Kidney tubule cell (primary cell): ENCODE measurements around the gene GHDC.

ENCODE experiments used
- DNase-seq: peaks from one replicate; pipeline ENCODE4 v3.0.0-alpha.2; 2018; ENCODE audit warnings: low spot score

Gene GHDC

DNA sequence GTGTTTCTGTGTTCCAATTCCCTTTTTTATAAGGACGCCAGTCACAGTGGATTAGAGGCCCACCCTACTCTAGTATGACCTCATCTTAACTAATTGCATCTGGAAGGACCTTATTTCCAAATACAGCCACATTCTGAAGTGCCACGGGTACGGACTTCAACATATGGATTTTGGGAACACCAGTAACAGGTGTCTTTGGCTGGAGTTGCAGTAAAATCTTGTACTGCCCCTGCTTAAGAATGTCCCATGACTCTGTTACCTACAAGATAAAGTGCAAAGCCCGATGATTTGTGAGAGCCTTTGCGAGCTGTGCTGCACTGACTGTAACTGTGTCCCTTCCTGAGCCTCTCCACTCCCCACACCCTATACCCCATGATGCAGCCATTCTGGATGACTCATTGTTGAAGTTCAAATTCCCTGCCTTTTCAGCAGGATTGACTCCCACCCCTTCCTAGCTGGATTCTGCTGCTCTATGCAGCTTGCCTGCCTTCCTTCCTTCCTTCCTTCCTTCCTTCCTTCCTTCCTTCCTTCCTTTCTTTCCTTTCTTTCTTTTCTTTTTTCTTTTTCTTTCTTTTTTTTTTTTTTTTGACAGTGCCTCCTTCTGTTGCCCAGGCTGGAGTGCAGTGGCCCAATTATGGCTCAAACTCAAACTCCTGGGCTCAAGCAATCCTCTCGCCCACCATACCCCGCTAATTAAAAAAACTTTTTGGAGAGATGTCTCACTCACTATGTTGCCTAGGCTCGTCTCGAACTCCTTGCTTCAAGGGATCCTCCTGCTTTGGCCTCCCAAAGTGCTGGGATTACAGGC lies 11.2 kb downstream of the GHDC start:
- peak; percentile 46 for DNase-seq

DNA sequence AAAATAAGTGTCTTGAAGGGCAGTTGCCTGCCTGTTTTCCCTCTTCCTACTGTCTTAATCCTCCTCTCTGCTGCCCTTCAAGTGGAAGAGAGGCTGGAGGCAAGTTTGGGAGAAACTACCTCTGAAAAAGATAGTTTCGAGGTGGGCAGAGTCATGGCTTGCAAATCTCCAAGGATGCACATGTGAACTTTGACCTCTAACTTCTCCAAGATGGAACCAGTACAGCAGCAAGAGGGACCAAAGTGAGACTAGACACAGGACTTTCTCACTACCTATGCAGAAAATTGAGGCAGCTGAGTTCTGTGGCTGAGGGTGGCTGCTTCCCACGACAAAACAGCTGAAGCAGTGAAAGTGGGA lies 12.5 kb downstream of the GHDC start:
- no peak for DNase-seq

GRCh38 chr17:42180922-42181850 lies 13.1 kb downstream of the GHDC start, which contains the start of gene KCNH4:
Gene KCNH4, minus strand, starts transcription at chr17:42181142. Its CDS starts 197 bp downstream, at chr17:42180945.
- DNase-seq, result peak; percentile 65

DNA sequence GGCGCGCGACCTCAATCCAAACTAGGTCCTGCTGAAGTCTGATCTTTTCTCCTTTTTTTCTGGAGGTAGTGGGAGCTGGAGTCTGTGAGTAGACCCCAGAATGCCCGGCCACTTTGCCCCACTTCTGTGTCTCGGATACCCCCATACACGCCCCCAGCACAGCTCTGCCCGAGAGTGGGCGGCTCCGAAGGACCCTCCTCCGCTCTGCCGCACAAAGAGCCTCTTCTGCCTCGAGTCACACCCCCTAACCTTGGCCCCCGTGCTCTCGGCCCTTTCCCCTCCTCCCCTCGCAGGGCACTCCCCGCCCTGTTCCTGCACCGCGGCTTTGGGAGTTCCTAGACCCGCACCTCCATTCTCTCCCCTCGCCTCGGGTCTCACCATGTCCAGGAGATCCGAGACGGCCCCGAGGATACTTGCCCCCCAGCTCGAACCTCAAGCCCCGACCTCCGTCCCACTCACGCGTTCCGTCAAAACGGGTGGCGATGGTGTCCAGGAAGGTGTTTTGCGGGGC lies 13.8 kb downstream of the GHDC start:
- no peak for DNase-seq

DNA sequence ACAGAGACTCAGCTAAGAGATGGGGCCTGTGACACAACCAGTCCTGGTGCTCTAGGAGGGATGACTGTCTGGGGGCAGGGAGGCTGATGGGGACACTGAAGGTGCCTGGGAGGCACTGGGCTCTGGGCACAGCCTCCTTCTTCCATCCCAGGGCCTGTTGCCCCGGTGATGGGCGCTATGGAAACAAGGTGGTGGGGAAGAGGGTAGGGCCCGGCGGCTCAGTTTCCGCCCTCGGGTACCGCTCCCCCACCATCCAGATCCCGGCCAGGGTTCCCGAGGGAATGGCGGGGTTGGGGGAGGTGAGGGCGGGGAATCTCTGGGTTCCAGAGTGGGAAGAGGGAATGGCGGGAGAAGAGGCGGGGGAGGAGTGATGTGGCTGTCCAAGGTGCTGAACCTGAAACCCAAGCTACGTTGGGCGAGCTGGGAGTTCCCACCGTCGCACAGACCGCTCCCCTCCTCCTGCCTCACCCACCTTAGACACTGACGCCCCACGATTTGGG lies 14.3 kb downstream of the GHDC start:
- peak; percentile 20 for DNase-seq

DNA sequence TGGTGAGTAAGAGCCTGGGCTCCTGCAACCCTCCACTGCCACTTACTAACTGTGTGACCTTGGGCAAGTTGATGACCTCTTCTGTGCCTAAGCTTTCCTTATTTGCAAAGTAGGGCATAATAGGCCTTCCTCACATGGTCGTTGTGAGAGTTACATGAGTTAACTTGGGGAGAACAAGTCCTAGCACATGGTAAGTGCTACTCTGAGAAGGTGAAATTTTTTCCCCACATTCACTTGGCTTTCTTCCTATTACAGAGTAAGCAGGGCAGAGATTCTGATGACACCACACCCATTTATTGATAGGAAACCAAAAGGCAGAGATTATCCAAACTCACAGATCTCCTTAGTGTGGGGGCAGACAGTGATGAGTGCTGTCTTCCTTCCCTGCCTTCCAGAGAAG lies 15.0 kb downstream of the GHDC start:
- DNase-seq, result no peak

DNA sequence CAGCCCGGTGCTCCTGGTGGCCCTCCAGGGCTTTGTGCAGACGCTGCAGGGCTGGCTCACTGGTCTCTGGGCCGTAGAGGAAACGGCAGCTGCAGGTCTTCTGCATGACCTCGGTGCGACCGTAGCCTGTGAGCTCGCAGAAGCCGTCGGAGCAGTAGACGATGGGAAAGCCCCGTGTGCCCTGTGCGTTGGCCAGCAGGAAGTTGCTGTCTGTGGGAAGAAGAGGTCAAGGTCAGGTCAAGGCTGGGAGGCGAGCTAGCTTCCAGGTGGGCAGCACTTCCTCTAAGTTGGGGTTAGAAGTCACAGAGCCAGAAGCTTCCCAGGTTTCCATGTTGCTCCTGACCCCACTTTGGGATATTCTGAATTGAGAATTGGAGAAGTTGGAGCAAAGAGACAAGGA lies 15.5 kb downstream of the GHDC start:
- no peak for DNase-seq

DNA sequence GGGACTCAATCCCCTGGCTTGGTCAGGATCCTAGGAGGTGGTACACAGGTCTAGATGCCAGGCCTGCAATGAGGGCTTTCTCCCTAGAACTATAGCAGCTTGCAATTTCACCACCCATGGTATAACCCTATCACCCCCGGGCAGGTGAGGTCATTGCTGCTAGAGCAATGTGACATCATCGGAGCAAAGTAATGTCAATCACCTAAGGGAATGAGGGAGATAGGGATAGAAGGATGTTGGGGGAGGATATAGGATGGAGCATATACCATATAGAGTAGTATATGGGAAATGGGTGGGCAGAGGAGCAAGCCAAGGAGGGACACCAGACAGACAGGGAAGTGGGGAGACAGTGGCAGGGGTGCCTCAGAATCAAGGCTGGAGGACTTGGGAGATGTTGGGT lies 16.6 kb downstream of the GHDC start:
- DNase-seq, result no peak

DNA sequence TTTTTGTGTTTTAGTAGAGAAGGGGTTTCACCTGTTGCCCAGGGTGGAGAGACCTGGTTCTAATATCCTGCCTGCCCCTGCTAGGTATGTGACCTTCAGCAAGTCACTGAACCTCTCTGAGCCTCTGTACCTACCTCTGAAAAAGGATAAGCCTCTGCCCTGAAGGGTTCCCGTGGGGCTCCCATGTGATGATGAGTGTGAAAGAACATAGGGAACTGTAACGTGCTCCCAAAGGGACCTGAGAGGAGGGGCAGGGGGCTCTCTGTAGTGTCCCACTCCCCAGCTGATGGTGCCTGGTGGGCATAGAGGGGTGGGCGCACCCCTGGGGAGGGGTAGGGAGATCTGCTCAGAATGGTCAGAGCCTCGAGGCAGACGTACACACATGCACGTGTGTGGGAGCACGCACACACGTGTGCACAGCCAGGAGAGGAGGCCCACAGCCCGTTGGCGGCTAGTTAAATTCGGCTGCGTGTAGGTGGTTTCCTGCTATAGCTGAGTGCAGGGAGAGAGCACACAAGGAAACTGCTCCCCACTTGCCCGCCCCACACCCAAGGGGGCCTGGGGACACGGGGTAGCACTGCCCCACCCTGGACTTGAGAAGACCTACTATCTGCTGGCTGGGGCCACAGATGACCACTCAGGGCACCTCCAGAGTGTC lies 20.0 kb downstream of the GHDC start:
- no peak for DNase-seq

DNA sequence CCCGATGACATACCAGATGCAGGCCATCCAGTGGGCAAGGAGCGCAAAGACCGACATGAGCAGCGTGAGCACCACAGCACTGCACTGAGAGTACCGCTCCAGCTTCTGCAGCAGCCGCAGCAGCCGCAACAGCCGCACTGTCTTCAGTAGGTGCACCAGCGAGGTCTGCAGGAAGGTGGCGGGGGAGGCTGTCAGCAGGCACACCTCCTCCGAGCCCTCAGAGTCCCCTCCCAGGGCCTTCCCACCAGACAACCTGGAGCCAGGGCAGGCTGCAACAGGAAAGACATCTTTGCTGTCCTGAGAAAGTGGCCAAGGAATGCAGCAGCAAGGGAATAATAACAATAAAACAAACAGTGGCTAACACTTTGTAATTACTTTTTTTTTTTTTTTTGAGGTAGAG lies 22.5 kb downstream of the GHDC start:
- no peak for DNase-seq

DNA sequence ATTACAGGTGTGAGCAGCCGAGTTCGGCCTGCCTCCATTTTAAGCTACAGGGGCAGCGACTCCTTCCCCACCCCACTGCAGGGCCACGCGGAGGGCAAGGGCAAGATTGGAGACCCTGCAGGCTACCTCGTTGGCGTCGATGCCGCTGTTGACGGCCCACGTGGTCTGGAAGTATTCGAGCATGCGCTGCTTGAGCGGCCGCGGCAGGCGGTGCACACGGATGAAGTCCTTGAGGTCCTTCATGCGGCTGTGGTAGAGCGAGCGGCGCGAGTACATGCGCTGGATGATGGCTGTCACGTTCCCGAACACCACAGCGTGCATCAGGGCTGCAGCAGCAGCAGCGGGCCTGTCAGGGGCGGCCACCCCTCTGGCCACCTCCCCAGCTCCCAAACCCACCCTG lies 24.9 kb downstream of the GHDC start:
- no peak for DNase-seq

DNA sequence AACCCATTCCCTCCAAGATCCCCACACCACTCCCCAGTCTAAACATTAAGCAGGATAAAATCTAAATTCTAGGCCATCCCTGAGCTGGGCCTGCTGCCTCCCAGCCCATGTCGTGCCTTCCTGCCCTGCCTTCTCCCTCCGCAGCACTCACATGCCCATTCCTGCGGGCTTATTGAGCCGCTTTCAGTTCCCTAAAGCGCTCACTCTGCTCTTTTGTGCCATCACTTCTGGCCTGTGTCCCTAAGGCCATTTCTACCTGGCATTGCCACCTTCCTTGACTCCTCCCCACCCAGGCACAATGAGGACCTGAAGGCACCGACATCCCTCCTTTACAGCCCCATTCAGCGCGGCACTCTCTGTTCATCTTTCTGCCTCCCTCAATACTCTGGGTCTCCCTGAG lies 26.5 kb downstream of the GHDC start:
- DNase-seq, result no peak

- no peak for DNase-seq
These were observed 28.0 kb downstream of the GHDC start for GRCh38 chr17:42166196-42166763.

DNA sequence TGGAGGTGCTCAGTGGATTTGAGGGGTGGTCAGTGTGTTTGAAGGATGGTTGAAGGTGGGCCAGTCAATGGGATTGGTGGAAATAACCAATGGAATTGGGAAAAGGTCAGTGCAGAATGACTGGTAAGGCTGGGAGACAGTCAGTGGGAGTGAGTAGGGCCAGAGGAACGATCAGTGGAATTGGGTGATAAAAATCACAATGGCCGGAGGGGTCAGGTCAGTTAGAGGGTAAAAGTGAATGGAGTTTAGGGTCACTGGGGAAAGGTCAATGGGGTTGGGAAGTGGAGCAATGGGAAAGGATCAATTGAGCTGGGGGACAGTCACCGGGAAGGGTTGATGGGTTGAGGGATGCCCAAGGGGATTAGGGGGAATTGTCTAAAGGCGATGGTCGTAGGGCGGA lies 28.5 kb downstream of the GHDC start:
- no peak for DNase-seq

DNA sequence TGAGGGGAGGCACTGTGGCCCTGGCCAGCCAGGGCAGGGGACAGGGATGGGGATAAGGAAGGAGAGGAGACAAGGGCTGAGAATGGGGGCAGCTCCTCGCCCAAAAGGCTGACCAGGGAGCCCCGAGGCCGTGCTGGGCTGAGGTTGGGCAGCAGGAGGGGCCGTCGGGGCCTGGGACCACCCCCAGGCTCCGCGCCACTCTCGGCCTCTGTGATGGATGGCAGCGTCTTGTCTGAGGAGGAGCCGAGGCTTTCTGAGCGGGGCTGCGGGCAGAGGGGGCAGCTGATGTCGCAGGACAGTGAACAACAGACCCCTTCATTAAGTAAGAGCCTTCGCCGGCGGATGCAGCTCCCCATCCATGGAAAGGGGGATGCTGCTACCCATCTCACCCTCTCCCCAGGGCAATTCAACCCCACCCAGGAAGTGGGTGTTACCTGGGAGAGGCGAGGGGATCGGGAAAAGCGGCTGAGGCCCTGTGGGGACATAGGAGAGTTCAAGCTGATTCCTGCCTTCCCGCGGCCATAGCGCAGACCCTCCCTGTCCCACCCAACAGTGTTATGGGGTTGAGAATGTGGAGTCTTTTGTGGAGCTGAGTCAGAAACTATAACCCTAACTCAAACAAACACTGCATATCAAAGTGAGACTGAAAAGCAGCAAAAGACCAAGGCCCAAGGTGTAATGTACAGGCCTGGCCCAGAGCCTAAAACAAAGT lies 30.4 kb downstream of the GHDC start:
- no peak for DNase-seq

GRCh38 chr17:42163113-42163512 lies 31.2 kb downstream of the GHDC start:
- no peak for DNase-seq

DNA sequence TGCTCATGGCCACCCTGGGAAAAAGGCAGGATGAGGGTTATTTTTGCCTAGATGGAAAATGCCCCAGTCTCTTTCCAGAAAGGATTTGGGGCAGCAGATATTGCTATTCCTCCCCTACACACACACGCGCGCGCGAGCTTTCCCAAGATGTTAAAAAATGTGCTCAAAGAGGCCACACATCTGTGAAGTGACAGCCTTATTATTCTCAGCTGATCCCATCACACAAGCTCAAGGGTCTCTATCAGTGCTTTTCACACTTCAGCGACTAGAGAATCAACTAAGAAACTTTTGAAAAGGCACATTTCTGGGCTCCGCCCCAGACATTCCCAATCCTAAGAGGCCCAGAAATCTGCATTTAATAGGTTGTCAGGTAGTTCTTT lies 33.8 kb downstream of the GHDC start:
- DNase-seq, result no peak

GRCh38 chr17:42159796-42160530 lies 34.3 kb downstream of the GHDC start:
- no peak for DNase-seq

GRCh38 chr17:42155614-42156045 lies 38.7 kb downstream of the GHDC start:
- no peak for DNase-seq

DNA sequence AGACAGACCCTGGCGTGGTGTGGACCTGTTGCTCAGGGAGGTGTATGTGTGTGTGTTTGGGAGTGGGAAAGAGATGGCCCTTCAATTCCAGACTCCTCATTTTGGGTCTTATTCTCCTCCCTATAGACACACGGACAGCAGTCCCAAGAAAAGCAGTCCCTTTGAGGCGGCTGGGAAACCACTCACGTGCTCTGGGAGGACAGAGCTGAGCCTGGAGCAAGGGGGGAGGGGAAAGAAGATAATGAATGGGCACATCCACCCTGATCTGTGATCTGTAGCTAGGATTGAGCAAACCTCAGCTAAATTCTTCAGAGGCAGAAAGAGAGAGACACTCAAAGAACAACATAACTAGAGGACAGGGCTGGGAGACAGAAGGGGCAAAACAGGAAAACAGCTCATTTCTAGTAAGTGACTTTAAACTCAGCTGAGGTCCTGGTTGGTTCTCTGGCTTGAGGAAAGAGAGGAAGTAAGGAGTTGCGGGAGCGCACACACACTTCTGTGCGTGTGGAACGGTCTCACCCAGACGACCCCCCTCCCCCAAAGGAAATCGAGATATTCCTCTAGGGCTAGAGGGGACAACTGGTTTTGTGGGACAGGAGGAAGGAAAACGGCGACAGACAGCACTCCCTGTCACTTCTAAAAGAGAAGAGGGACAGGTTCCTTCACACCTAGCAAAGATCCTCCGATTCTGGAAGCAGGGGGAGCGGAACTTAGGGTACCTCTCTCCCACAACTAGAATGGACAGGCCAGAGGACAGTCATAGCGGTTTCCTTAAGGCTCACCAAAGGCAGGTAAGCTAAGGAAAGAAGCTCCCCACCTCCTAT lies 40.2 kb downstream of the GHDC start:
- peak; percentile 35 for DNase-seq
